GM23338 (cell line): ENCODE measurements around the gene RAB27B. TPM values are rescaled to one million over a fixed set of nuclear protein-coding genes. Genes with fewer than 3 reads are reported as not detected.

Experiments used
- ATAC-seq: fragments of 200-7000 bp; cut with Tn5 transposase; 3 replicates; pipeline ENCODE4 v1.9.1; 2020
- DNase-seq: peaks from one replicate; pipeline ENCODE4 v3.0.0-alpha.2; 2015; ENCODE audit warnings: low spot score
- H2AFZ ChIP-seq: fragments of 200-600 bp; sonication (generic); 2 replicates; pipeline ENCODE4 v1.8.0; 2016; ENCODE audit warnings: antibody characterized with exemption, mild to moderate bottlenecking, moderate library complexity
- H3F3A ChIP-seq: fragments of 200-600 bp; sonication (generic); replicated peaks from 2 replicates; pipeline ENCODE4 v1.8.0; 2017; ENCODE audit warnings: antibody characterized with exemption, mixed run types, low read depth
- H3K27ac ChIP-seq: fragments of 200-600 bp; sonication (generic); 2 replicates; pipeline ENCODE4 v1.6.1; 2016; ENCODE audit warnings: low read depth
- H3K27me3 ChIP-seq: fragments of 200-600 bp; sonication (generic); 2 replicates; pipeline ENCODE4 v1.8.0; 2016; ENCODE audit warnings: mild to moderate bottlenecking, mixed run types, moderate library complexity; ENCODE audit not compliant: insufficient read depth
- H3K36me3 ChIP-seq: fragments of 200-600 bp; sonication (generic); 2 replicates; pipeline ENCODE4 v1.8.0; 2016; ENCODE audit warnings: mild to moderate bottlenecking; ENCODE audit not compliant: insufficient read depth
- H3K4me1 ChIP-seq: fragments of 200-600 bp; sonication (generic); 2 replicates; pipeline ENCODE4 v1.8.0; 2016; ENCODE audit warnings: mild to moderate bottlenecking, moderate library complexity; ENCODE audit not compliant: insufficient read depth
- H3K4me2 ChIP-seq: fragments of 200-600 bp; sonication (generic); 2 replicates; pipeline ENCODE4 v1.7.1; 2017; ENCODE audit warnings: mixed run types
- H3K4me3 ChIP-seq: fragments of 200-600 bp; sonication (generic); 2 replicates; pipeline ENCODE4 v1.6.1; 2016; ENCODE audit warnings: mixed run types
- H3K79me2 ChIP-seq: fragments of 200-600 bp; sonication (generic); replicated peaks from 2 replicates; pipeline ENCODE4 v1.8.0; 2017; ENCODE audit warnings: mild to moderate bottlenecking; ENCODE audit not compliant: insufficient read depth
- H3K9me2 ChIP-seq: fragments of 200-600 bp; sonication (generic); 2 replicates; pipeline ENCODE4 v1.8.0; 2017; ENCODE audit not compliant: insufficient read depth
- H4K20me1 ChIP-seq: fragments of 200-600 bp; sonication (generic); replicated peaks from 2 replicates; pipeline ENCODE4 v1.8.0; 2017; ENCODE audit warnings: mild to moderate bottlenecking; ENCODE audit not compliant: insufficient read depth
- H3K27ac Mint-ChIP-seq: 2 replicates; pipeline ENCODE4 v1.8.0; 2020; ENCODE audit warnings: inconsistent platforms, mild to moderate bottlenecking, moderate library complexity, mixed read lengths
- H3K27me3 Mint-ChIP-seq: 3 replicates; pipeline ENCODE4 v1.8.0; 2022; ENCODE audit warnings: low read depth, mild to moderate bottlenecking, moderate library complexity, mixed read lengths, inconsistent platforms; ENCODE audit not compliant: insufficient read depth, poor library complexity
- H3K36me3 Mint-ChIP-seq: 3 replicates; pipeline ENCODE4 v1.8.0; 2021; ENCODE audit warnings: low read depth, mild to moderate bottlenecking, inconsistent platforms, moderate library complexity, mixed read lengths
- H3K4me1 Mint-ChIP-seq: 3 replicates; pipeline ENCODE4 v1.8.0; 2020; ENCODE audit warnings: mild to moderate bottlenecking, inconsistent platforms, mixed read lengths
- H3K4me3 Mint-ChIP-seq: 3 replicates; pipeline ENCODE4 v1.8.0; 2021; ENCODE audit warnings: moderate library complexity, mild to moderate bottlenecking, inconsistent platforms, mixed read lengths
- H3K9me3 Mint-ChIP-seq: 3 replicates; pipeline ENCODE4 v1.8.0; 2020; ENCODE audit warnings: moderate library complexity, mild to moderate bottlenecking, inconsistent platforms, mixed read lengths
- CREB1 ChIP-seq: fragments of 250-450 bp; sonication (Bioruptor Pico); IDR thresholded peaks from 2 replicates; pipeline ENCODE4 v1.5.0; 2020; ENCODE audit warnings: low read depth, mild to moderate bottlenecking, moderate library complexity
- CTCF ChIP-seq, 2 experiments: fragments of 200-600 bp in 1 of 2; sonication (generic) in 1 of 2; conservative IDR thresholded peaks; 2 replicates each; pipeline versions ENCODE4 v1.5.1 to v1.6.1; 2016 to 2017; ENCODE audit warnings: antibody characterized with exemption in 2 of 2, low read depth in 2 of 2, mild to moderate bottlenecking in 2 of 2, moderate library complexity in 1 of 2
- ETS1 ChIP-seq: IDR thresholded peaks from 2 replicates; pipeline ENCODE4 v1.6.1; 2016; ENCODE audit warnings: antibody characterized with exemption
- EZH2 ChIP-seq: fragments of 200-600 bp; sonication (generic); IDR thresholded peaks from one replicate; pipeline ENCODE4 v1.8.0; 2017; ENCODE audit warnings: antibody characterized with exemption, mild to moderate bottlenecking, low read depth; ENCODE audit not compliant: unreplicated experiment
- EZH2phosphoT487 ChIP-seq: fragments of 200-600 bp; sonication (generic); IDR thresholded peaks from one replicate; pipeline ENCODE4 v1.8.1; 2018; ENCODE audit warnings: antibody characterized with exemption; ENCODE audit not compliant: unreplicated experiment
- JUNB ChIP-seq: IDR thresholded peaks from one replicate; pipeline ENCODE4 v1.6.1; 2016; ENCODE audit warnings: antibody characterized with exemption; ENCODE audit not compliant: unreplicated experiment
- NANOG ChIP-seq: IDR thresholded peaks from 2 replicates; pipeline ENCODE4 v1.6.1; 2016; ENCODE audit warnings: antibody characterized with exemption, borderline replicate concordance
- POLR2AphosphoS5 ChIP-seq: IDR thresholded peaks from 2 replicates; pipeline ENCODE4 v1.6.1; 2016; ENCODE audit warnings: antibody characterized with exemption, low read depth
- REST ChIP-seq: IDR thresholded peaks from one replicate; pipeline ENCODE4 v1.6.1; 2018; ENCODE audit warnings: antibody characterized with exemption; ENCODE audit not compliant: unreplicated experiment
- STAT1 ChIP-seq: IDR thresholded peaks from one replicate; pipeline ENCODE4 v1.6.1; 2016; ENCODE audit warnings: antibody characterized with exemption; ENCODE audit not compliant: unreplicated experiment
- ZNF114 ChIP-seq: fragments of 250-450 bp; sonication (Bioruptor Pico); IDR thresholded peaks from 2 replicates; pipeline ENCODE4 v1.5.0; 2020; ENCODE audit warnings: mild to moderate bottlenecking, moderate library complexity
- ZNF331 ChIP-seq: fragments of 250-450 bp; sonication (Bioruptor Pico); IDR thresholded peaks from 2 replicates; pipeline ENCODE4 v1.5.0; 2020; ENCODE audit warnings: low read depth, mild to moderate bottlenecking, moderate library complexity
- polyA plus RNA-seq: library from polyadenylated mRNA; unstranded; fragments of >200 nt; fragmentation: Nextera tagmentation; extraction: Ambion mirVana; gene quantifications from 2 replicates; pipeline ENCODE4 v1.2.1, GENCODE V29; 2016
- total RNA-seq: library from RNA; depleted of rRNA; stranded (reverse); fragments of >200 nt; shearing (Covaris generic); gene quantifications from 2 replicates; pipeline ENCODE4 v1.2.3, GENCODE V29; 2014

Gene RAB27B
- total and polyA plus RNA-seq, 2 experiments from 2014 or later: 0.13 to 0.56 TPM

- TF ChIP-seq REST: no peak
These were observed 46.8 kb downstream of the RAB27B start (continued) for GRCh38 chr18:54875063-54875462.

- H3K9me2 ChIP-seq: no peaks in the 10 kb centered on the region; the same call in 1 of the 2 replicates
- no peak for ATAC-seq
- no peaks in the 10 kb centered on the region for H3K79me2 ChIP-seq
- no peak overlapping the region for H2AFZ ChIP-seq
- no peaks in the 10 kb centered on the region for H4K20me1 ChIP-seq
- Mint-ChIP-seq H3K27me3 (no peaks in the 10 kb centered on the region), H3K27ac (no peak overlapping the region), H3K4me1 (no peaks in the 10 kb centered on the region), H3K9me3 (no peaks in the 10 kb centered on the region), H3K4me3 (no peak overlapping the region), H3K36me3 (no peaks in the 10 kb centered on the region)
- H3F3A ChIP-seq: no peaks in the 10 kb centered on the region
- H3K4me3 ChIP-seq: no peak overlapping the region
- no peak for DNase-seq
- no peaks in the 10 kb centered on the region for H3K27me3 ChIP-seq
- H3K36me3 ChIP-seq: no peaks in the 10 kb centered on the region
- no peak overlapping the region for H3K4me2 ChIP-seq
- H3K4me1 ChIP-seq: no peaks in the 10 kb centered on the region
- H3K27ac ChIP-seq: no peak overlapping the region
- TF ChIP-seq EZH2phosphoT487: no peak
- TF ChIP-seq STAT1: no peak
- no peak for TF ChIP-seq ZNF114 (CRISPR knock-in tag)
- no peak for TF ChIP-seq CTCF (conservative IDR thresholded peaks at IDR 0.05; ENCODE audit: low read depth in 2 of 2)
- TF ChIP-seq EZH2: no peak
- TF ChIP-seq ZNF331 (CRISPR knock-in tag): no peak
- TF ChIP-seq NANOG: no peak
- no peak for TF ChIP-seq CREB1 (CRISPR knock-in tag)
- TF ChIP-seq REST: no peak
- TF ChIP-seq ETS1: no peak
- no peak for TF ChIP-seq POLR2AphosphoS5
- TF ChIP-seq JUNB: no peak
These were observed 48.8 kb downstream of the RAB27B start for GRCh38 chr18:54877076-54877475.
